ENCODE results near the gene PPARD. TPM values are rescaled to one million over a fixed set of nuclear protein-coding genes. Genes with fewer than 3 reads are reported as not detected.

The PPARD gene
- total and polyA plus RNA-seq, 2 of the 13 experiments (the other 11 are each of a cell fraction or from before 2014, with no cell fraction given): 6.1 to 13.3 TPM

- TF ChIP-seq, protein P1, sequence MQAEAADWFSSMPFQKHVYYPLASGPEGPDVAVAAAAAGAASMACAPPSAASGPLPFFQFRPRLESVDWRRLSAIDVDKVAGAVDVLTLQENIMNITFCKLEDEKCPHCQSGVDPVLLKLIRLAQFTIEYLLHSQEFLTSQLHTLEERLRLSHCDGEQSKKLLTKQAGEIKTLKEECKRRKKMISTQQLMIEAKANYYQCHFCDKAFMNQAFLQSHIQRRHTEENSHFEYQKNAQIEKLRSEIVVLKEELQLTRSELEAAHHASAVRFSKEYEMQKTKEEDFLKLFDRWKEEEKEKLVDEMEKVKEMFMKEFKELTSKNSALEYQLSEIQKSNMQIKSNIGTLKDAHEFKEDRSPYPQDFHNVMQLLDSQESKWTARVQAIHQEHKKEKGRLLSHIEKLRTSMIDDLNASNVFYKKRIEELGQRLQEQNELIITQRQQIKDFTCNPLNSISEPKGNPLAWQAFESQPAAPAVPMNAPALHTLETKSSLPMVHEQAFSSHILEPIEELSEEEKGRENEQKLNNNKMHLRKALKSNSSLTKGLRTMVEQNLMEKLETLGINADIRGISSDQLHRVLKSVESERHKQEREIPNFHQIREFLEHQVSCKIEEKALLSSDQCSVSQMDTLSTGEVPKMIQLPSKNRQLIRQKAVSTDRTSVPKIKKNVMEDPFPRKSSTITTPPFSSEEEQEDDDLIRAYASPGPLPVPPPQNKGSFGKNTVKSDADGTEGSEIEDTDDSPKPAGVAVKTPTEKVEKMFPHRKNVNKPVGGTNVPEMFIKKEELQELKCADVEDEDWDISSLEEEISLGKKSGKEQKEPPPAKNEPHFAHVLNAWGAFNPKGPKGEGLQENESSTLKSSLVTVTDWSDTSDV (CRISPR knock-in tag; IDR thresholded peaks at IDR 0.05): no peak
- TF ChIP-seq, protein P2, sequence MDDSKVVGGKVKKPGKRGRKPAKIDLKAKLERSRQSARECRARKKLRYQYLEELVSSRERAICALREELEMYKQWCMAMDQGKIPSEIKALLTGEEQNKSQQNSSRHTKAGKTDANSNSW (CRISPR knock-in tag; IDR thresholded peaks at IDR 0.05; ENCODE audit: borderline replicate concordance): peak; percentile 90; the same call in 1 of the 2 replicates
- no peak for TF ChIP-seq PRMT3 (CRISPR knock-in tag; IDR thresholded peaks at IDR 0.05; ENCODE audit: borderline replicate concordance, low read depth)
- TF ChIP-seq FOXC1 (CRISPR knock-in tag; IDR thresholded peaks at IDR 0.05; ENCODE audit: borderline replicate concordance): 0 out of 2 replicates have a peak, but pooled peaks have one; percentile 31
- TF ChIP-seq, protein P3, sequence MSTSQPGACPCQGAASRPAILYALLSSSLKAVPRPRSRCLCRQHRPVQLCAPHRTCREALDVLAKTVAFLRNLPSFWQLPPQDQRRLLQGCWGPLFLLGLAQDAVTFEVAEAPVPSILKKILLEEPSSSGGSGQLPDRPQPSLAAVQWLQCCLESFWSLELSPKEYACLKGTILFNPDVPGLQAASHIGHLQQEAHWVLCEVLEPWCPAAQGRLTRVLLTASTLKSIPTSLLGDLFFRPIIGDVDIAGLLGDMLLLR (CRISPR knock-in tag; IDR thresholded peaks at IDR 0.05): peak; percentile 35; the same call in 1 of the 2 replicates
- peak; percentile 75 for TF ChIP-seq TAF1 (CRISPR knock-in tag; IDR thresholded peaks at IDR 0.05)
- peak; percentile 36; the same call in 1 of the 2 replicates for TF ChIP-seq ZNF367 (CRISPR knock-in tag; IDR thresholded peaks at IDR 0.05; ENCODE audit: borderline replicate concordance)
- TF ChIP-seq NFE2 (CRISPR knock-in tag; IDR thresholded peaks at IDR 0.05): no peak
- TF ChIP-seq RCOR2 (CRISPR knock-in tag; IDR thresholded peaks at IDR 0.05): no peak
- TF ChIP-seq JDP2 (CRISPR knock-in tag; IDR thresholded peaks at IDR 0.05; ENCODE audit: borderline replicate concordance): no peak; the same call in 1 of the 2 replicates
- TF ChIP-seq DMTF1 (CRISPR knock-in tag; IDR thresholded peaks at IDR 0.05): no peak
- TF ChIP-seq ZNF331 (CRISPR knock-in tag; IDR thresholded peaks at IDR 0.05): peak; percentile 49; the same call in 1 of the 2 replicates
- TF ChIP-seq ZBTB38 (CRISPR knock-in tag; IDR thresholded peaks at IDR 0.05): peak; percentile 14; the same call in 1 of the 2 replicates
- no peak for TF ChIP-seq NFRKB (IDR thresholded peaks at IDR 0.05)
- TF ChIP-seq CBX2 (IDR thresholded peaks at IDR 0.05; ENCODE audit: low read depth, low read length): no peak
- peak; percentile 83; the same call in 1 of the 2 replicates for TF ChIP-seq CBX2 (CRISPR knock-in tag; IDR thresholded peaks at IDR 0.05; ENCODE audit: low read depth)
- TF ChIP-seq ARID5B (CRISPR knock-in tag; IDR thresholded peaks at IDR 0.05): peak; percentile 75
Measured at GRCh38 chr6:35452183-35453090, 110.1 kb downstream of the PPARD start, which contains the start of gene FANCE (continued).

All from HepG2 (cell line).